Left forelimb (tissue), 1 donor: ENCODE results near the gene SH3PXD2B.
"Not testable (repeated sequence)": the region's sequence is repeated elsewhere in the genome, so short reads cannot be mapped to it uniquely, and the experiment has no call there.

Experiments
- DNase-seq: peaks from one replicate; pipeline ENCODE4 v3.0.0-alpha.2; 2018; ENCODE audit warnings: low spot score

The SH3PXD2B gene

GRCh38 chr5:172365948-172366608 is 88.2 kb downstream of the SH3PXD2B start:
- no peak for DNase-seq

GRCh38 chr5:172364773-172365172 is 89.6 kb downstream of the SH3PXD2B start:
- no peak for DNase-seq

- no peak for DNase-seq
These were observed 91.6 kb downstream of the SH3PXD2B start for GRCh38 chr5:172362755-172363154.

GRCh38 chr5:172361566-172362238 is 92.6 kb downstream of the SH3PXD2B start:
- no peak for DNase-seq

GRCh38 chr5:172358345-172358744 is 96.0 kb downstream of the SH3PXD2B start:
- DNase-seq, result no peak

GRCh38 chr5:172356527-172356926 is 97.8 kb downstream of the SH3PXD2B start:
- no peak for DNase-seq

GRCh38 chr5:172356047-172356446 is 98.3 kb downstream of the SH3PXD2B start:
- no peak for DNase-seq

GRCh38 chr5:172353846-172354245 is 100.5 kb downstream of the SH3PXD2B start:
- DNase-seq, result no peak

- DNase-seq, result no peak
These were observed 101.0 kb downstream of the SH3PXD2B start for GRCh38 chr5:172353271-172353812.

- not testable (repeated sequence) for DNase-seq
These were observed 101.8 kb downstream of the SH3PXD2B start for GRCh38 chr5:172352526-172352925.

- no peak for DNase-seq
These were observed 103.0 kb downstream of the SH3PXD2B start for GRCh38 chr5:172351240-172351778.

- DNase-seq, result no peak
These were observed 103.8 kb downstream of the SH3PXD2B start for GRCh38 chr5:172350212-172351181.

- not testable (repeated sequence) for DNase-seq
These were observed 105.6 kb downstream of the SH3PXD2B start for GRCh38 chr5:172348733-172349132.

- DNase-seq, result no peak
These were observed 106.2 kb downstream of the SH3PXD2B start for GRCh38 chr5:172348084-172348483.

- DNase-seq, result no peak
These were observed 106.8 kb downstream of the SH3PXD2B start for GRCh38 chr5:172347496-172348052.

GRCh38 chr5:172345881-172346280 is 108.4 kb downstream of the SH3PXD2B start:
- DNase-seq, result no peak

- no peak for DNase-seq
These were observed 109.4 kb downstream of the SH3PXD2B start for GRCh38 chr5:172344855-172345409.

- no peak for DNase-seq
These were observed 110.6 kb downstream of the SH3PXD2B start for GRCh38 chr5:172343741-172344140.

- no peak for DNase-seq
These were observed 111.4 kb downstream of the SH3PXD2B start for GRCh38 chr5:172342918-172343317.

GRCh38 chr5:172339264-172340180 is 114.8 kb downstream of the SH3PXD2B start:
- DNase-seq, result no peak
